Activated CD4-positive, alpha-beta T cell treated with anti-CD3 and anti-CD28 coated beads for 36 hours (primary cell): ENCODE measurements around the gene CPED1. TPM values are rescaled to one million over a fixed set of nuclear protein-coding genes. Genes with fewer than 3 reads are reported as not detected.
"Not testable (repeated sequence)": the region's sequence is repeated elsewhere in the genome, so short reads cannot be mapped to it uniquely, and the experiment has no call there.

Experiments used
- ATAC-seq: fragments of 200-7000 bp; cut with Tn5 transposase; one replicate; pipeline ENCODE4 v1.10.0; 2021; ENCODE audit warnings: mild to moderate bottlenecking, moderate library complexity
- CTCF ChIA-PET: fragments of 350-600 bp; sonication (Branson Sonifier 250); formaldehyde crosslinking; loops from one replicate; lab custom pipeline; 2021; ENCODE audit warnings: antibody characterized with exemption; lab: Charles Lee
- POLR2A ChIA-PET: fragments of 350-600 bp; sonication (Branson Sonifier 250); formaldehyde crosslinking; loops from one replicate; lab custom pipeline; 2021; ENCODE audit warnings: antibody characterized with exemption, inconsistent platforms; lab: Charles Lee
- DNase-seq: peaks from one replicate; pipeline ENCODE4 v3.0.0-alpha.2; 2020
- H3K27ac Mint-ChIP-seq: one replicate; pipeline ENCODE4 v1.8.0; 2021; ENCODE audit warnings: mixed read lengths
- H3K27me3 Mint-ChIP-seq: one replicate; pipeline ENCODE4 v1.8.0; 2021; ENCODE audit warnings: mixed read lengths
- H3K36me3 Mint-ChIP-seq: one replicate; pipeline ENCODE4 v1.8.0; 2021; ENCODE audit warnings: low read depth, mixed read lengths
- H3K4me1 Mint-ChIP-seq: one replicate; pipeline ENCODE4 v1.8.0; 2021; ENCODE audit warnings: mixed read lengths
- H3K4me3 Mint-ChIP-seq: one replicate; pipeline ENCODE4 v1.8.0; 2021; ENCODE audit warnings: mild to moderate bottlenecking, moderate library complexity, mixed read lengths
- H3K9me3 Mint-ChIP-seq: one replicate; pipeline ENCODE4 v1.8.0; 2021; ENCODE audit warnings: low read depth, mixed read lengths
- intact Hi-C, 2 experiments: fragments of 100-400 bp; cut with DNase I in 1 of 2; cut with micrococcal nuclease in 1 of 2; formaldehyde crosslinking; loops; one replicate each; pipeline versions ENCODE4 v1.14.2 to v1.15.1; 2022 to 2024; cut with DNase I, micrococcal nuclease
- total RNA-seq, 2 experiments: library from RNA; stranded (reverse); gene quantifications; one replicate each; pipeline ENCODE4 v1.2.3, GENCODE V29; 2021

The CPED1 gene
- total RNA-seq, 2 experiments from 2014 or later, result not detected

DNA sequence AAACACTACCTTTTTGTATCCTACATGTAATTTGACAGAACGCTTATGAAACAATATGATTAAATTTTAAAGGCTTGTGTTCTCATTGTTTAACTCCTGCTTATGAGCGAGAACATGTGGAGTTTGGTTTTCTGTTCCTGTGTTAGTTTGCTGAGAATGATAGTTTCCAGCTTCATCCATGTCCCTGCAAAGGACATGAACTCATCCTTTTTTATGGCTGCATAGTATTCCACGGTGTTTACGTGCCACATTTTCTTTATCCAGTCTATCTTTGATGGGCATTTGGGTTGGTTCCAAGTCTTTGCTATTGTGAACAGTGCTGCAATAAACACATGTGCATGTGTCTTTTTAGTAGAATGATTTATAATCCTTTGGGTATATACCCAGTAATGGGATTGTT lies 16.5 kb downstream of the CPED1 start:
- H3K27ac Mint-ChIP-seq, H3K4me3 Mint-ChIP-seq, H3K9me3 Mint-ChIP-seq, H3K4me1 Mint-ChIP-seq, H3K36me3 Mint-ChIP-seq, ATAC-seq, POLR2A ChIA-PET, intact Hi-C loops, DNase-seq, CTCF ChIA-PET: not testable (repeated sequence)
- peaks cover 15% of the 10 kb centered on the region for H3K27me3 Mint-ChIP-seq

- Mint-ChIP-seq H3K27ac (no peak overlapping the region), H3K4me3 (no peak overlapping the region)
- intact Hi-C loops, result no loop called here
These were observed 17.6 kb downstream of the CPED1 start for GRCh38 chr7:121005996-121006584.

GRCh38 chr7:121006711-121007315 lies 18.3 kb downstream of the CPED1 start:
- ATAC-seq, result no peak
- ChIA-PET POLR2A (no interaction called here), CTCF (interaction anchor here (1.0 kb wide), 1 partner anchor 101 kb away, joined by 3 read pairs; no protein-coding TSS in a partner anchor)
- no peak for DNase-seq
- intact Hi-C loops, result no loop called here
- no peak overlapping the region for H3K27ac Mint-ChIP-seq
- H3K9me3 Mint-ChIP-seq, result no peaks in the 10 kb centered on the region
- no peaks in the 10 kb centered on the region for H3K36me3 Mint-ChIP-seq
- no peak overlapping the region for H3K4me3 Mint-ChIP-seq
- peaks cover 15% of the 10 kb centered on the region for H3K27me3 Mint-ChIP-seq
- no peaks in the 10 kb centered on the region for H3K4me1 Mint-ChIP-seq

More at GRCh38 chr7:121005996-121006584, 17.6 kb downstream of the CPED1 start:
- POLR2A ChIA-PET, result no interaction called here
- H3K9me3 Mint-ChIP-seq, result no peaks in the 10 kb centered on the region
- no peak for ATAC-seq
- peaks cover 15% of the 10 kb centered on the region for H3K27me3 Mint-ChIP-seq
- DNase-seq, result no peak
- no peaks in the 10 kb centered on the region for H3K36me3 Mint-ChIP-seq
- CTCF ChIA-PET, result interaction anchor here (1.0 kb wide), 1 partner anchor 102 kb away, joined by 3 read pairs; no protein-coding TSS in a partner anchor
- H3K4me1 Mint-ChIP-seq, result no peaks in the 10 kb centered on the region

DNA sequence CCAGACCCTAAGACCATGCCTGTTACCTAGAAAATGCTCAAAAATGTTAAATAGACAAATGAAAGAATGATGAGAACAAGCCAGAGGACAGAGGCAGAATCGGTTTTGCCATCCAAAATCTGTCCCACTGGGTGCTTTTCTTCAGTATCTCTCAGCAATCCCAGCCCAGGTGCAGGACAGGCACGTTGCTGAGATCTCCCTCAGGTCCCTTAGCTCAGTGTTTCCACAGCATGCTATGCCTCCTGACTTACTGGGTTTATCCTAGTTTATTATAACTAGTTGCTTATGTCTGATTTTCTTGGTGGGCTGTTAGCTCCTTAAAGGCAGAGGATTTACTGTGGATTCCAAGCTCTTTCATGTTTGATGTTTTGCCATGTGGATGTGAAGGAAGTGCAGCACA lies 20.3 kb downstream of the CPED1 start:
- H3K4me1 Mint-ChIP-seq, result no peaks in the 10 kb centered on the region
- DNase-seq, result no peak
- H3K27ac Mint-ChIP-seq, result no peak overlapping the region
- intact Hi-C loops, result no loop called here
- no peaks in the 10 kb centered on the region for H3K36me3 Mint-ChIP-seq
- no peaks in the 10 kb centered on the region for H3K9me3 Mint-ChIP-seq
- ChIA-PET POLR2A (no interaction called here), CTCF (interaction anchor here (0.5 to 0.7 kb wide), 2 partner anchors 49 to 72 kb away, joined by 3 read pairs; no protein-coding TSS in a partner anchor)
- ATAC-seq, result no peak
- H3K4me3 Mint-ChIP-seq, result no peak overlapping the region
- peaks cover 11% of the 10 kb centered on the region for H3K27me3 Mint-ChIP-seq

GRCh38 chr7:121011401-121011800 lies 22.9 kb downstream of the CPED1 start:
- H3K27ac Mint-ChIP-seq, result no peak overlapping the region
- no peak overlapping the region for H3K4me3 Mint-ChIP-seq
- H3K9me3 Mint-ChIP-seq, result no peaks in the 10 kb centered on the region
- ChIA-PET CTCF (interaction anchor here (0.6 kb wide), 1 partner anchor 209 kb away, joined by 3 read pairs; no protein-coding TSS in a partner anchor), POLR2A (no interaction called here)
- no peak for DNase-seq
- intact Hi-C loops, result no loop called here
- H3K27me3 Mint-ChIP-seq, result peaks cover 4% of the 10 kb centered on the region
- no peaks in the 10 kb centered on the region for H3K4me1 Mint-ChIP-seq
- no peak for ATAC-seq
- no peaks in the 10 kb centered on the region for H3K36me3 Mint-ChIP-seq

GRCh38 chr7:121012170-121012874 lies 23.8 kb downstream of the CPED1 start:
- ChIA-PET CTCF (no interaction called here), POLR2A (no interaction called here)
- Mint-ChIP-seq H3K36me3 (no peaks in the 10 kb centered on the region), H3K4me3 (no peak overlapping the region), H3K4me1 (no peaks in the 10 kb centered on the region), H3K27me3 (peaks cover 4% of the 10 kb centered on the region), H3K9me3 (no peaks in the 10 kb centered on the region), H3K27ac (no peak overlapping the region)
- DNase-seq (no peak), ATAC-seq (no peak)
- intact Hi-C loops, result no loop called here

DNA sequence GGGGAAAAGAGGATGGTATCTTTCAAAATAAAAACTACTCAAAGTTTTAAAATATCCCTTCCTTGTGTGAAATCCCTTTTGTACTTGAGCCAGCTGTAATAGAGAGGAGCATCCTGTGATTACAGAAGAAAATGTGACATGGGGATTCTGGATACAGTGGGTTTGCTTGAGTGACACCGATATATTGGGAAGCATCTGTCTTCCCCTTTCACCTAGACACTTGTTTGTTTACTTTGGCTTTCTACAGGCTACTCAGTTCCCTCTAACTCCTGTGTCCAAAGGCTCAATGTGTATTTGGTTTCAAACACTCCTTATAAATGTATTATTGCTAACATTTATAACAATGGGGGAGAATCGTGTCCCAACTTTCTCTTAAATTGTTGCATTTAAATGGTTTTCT lies 24.4 kb downstream of the CPED1 start:
- no peaks in the 10 kb centered on the region for H3K27me3 Mint-ChIP-seq
- DNase-seq, result no peak
- H3K36me3 Mint-ChIP-seq, result no peaks in the 10 kb centered on the region
- H3K9me3 Mint-ChIP-seq, result no peaks in the 10 kb centered on the region
- CTCF ChIA-PET, result no interaction called here
- ATAC-seq, result no peak
- H3K4me1 Mint-ChIP-seq, result no peaks in the 10 kb centered on the region
- POLR2A ChIA-PET, result no interaction called here
- intact Hi-C loops, result no loop called here
- H3K4me3 Mint-ChIP-seq, result no peak overlapping the region
- H3K27ac Mint-ChIP-seq, result no peak overlapping the region

- DNase-seq (no peak), ATAC-seq (no peak)
- Mint-ChIP-seq H3K4me3 (no peak overlapping the region), H3K27ac (no peak overlapping the region), H3K27me3 (no peaks in the 10 kb centered on the region), H3K36me3 (no peaks in the 10 kb centered on the region), H3K9me3 (no peaks in the 10 kb centered on the region), H3K4me1 (no peaks in the 10 kb centered on the region)
- intact Hi-C loops, result no loop called here
- CTCF ChIA-PET, result interaction anchor here (1.1 kb wide), 1 partner anchor 224 kb away, joined by 3 read pairs; no protein-coding TSS in a partner anchor
- POLR2A ChIA-PET, result no interaction called here
These were observed 27.0 kb downstream of the CPED1 start for GRCh38 chr7:121015560-121015959.

- H3K36me3 Mint-ChIP-seq, result no peaks in the 10 kb centered on the region
- H3K4me3 Mint-ChIP-seq, result no peak overlapping the region
- no peak overlapping the region for H3K27ac Mint-ChIP-seq
- intact Hi-C loops, result no loop called here
- no peaks in the 10 kb centered on the region for H3K9me3 Mint-ChIP-seq
- ChIA-PET POLR2A (interaction anchor here (0.6 kb wide), 1 partner anchor 85 kb away, joined by 3 read pairs; no protein-coding TSS in a partner anchor), CTCF (interaction anchor here (0.7 kb wide), 1 partner anchor 169 kb away, joined by 3 read pairs; no protein-coding TSS in a partner anchor)
- DNase-seq (no peak), ATAC-seq (no peak)
- H3K4me1 Mint-ChIP-seq, result no peaks in the 10 kb centered on the region
- H3K27me3 Mint-ChIP-seq, result no peaks in the 10 kb centered on the region
These were observed 28.5 kb downstream of the CPED1 start for GRCh38 chr7:121016966-121017365.

GRCh38 chr7:121017586-121017985 lies 29.1 kb downstream of the CPED1 start:
- Mint-ChIP-seq H3K4me3 (no peak overlapping the region), H3K27ac (no peak overlapping the region), H3K36me3 (no peaks in the 10 kb centered on the region), H3K4me1 (no peaks in the 10 kb centered on the region), H3K9me3 (no peaks in the 10 kb centered on the region), H3K27me3 (no peaks in the 10 kb centered on the region)
- CTCF ChIA-PET, result no interaction called here
- POLR2A ChIA-PET, result interaction anchor here (0.6 kb wide), 1 partner anchor 84 kb away, joined by 3 read pairs; no protein-coding TSS in a partner anchor
- DNase-seq (no peak), ATAC-seq (no peak)
- intact Hi-C loops, result no loop called here

DNA sequence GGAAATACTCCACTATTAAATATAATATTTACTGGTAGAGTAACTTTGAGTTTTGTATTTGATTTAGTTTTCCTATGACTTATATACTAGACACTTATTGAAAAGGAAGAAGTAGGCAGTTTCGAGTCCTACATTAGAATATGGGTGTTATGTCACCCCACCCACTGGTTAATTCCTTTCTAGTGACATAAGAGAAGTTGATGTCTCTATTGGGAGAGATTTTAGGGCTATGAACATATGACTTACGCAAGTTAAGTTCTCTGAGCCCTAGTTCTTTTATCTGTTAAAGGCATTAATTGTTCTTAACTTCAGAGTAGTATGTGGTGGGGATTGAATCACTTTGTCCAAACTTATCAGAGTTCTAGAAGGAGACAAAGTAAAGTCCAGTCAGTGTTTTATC lies 30.5 kb downstream of the CPED1 start:
- no peak for ATAC-seq
- Mint-ChIP-seq H3K4me1 (no peaks in the 10 kb centered on the region), H3K27me3 (no peaks in the 10 kb centered on the region), H3K4me3 (no peak overlapping the region), H3K27ac (no peak overlapping the region), H3K36me3 (no peaks in the 10 kb centered on the region), H3K9me3 (no peaks in the 10 kb centered on the region)
- DNase-seq, result no peak
- POLR2A ChIA-PET, result no interaction called here
- intact Hi-C loops, result no loop called here
- CTCF ChIA-PET, result no interaction called here
